Measurements from ENCODE around the gene NBL1.
A peak's percentile ranks its signal among the peaks of the same experiment; 100 is the strongest.

The NBL1 gene

DNA sequence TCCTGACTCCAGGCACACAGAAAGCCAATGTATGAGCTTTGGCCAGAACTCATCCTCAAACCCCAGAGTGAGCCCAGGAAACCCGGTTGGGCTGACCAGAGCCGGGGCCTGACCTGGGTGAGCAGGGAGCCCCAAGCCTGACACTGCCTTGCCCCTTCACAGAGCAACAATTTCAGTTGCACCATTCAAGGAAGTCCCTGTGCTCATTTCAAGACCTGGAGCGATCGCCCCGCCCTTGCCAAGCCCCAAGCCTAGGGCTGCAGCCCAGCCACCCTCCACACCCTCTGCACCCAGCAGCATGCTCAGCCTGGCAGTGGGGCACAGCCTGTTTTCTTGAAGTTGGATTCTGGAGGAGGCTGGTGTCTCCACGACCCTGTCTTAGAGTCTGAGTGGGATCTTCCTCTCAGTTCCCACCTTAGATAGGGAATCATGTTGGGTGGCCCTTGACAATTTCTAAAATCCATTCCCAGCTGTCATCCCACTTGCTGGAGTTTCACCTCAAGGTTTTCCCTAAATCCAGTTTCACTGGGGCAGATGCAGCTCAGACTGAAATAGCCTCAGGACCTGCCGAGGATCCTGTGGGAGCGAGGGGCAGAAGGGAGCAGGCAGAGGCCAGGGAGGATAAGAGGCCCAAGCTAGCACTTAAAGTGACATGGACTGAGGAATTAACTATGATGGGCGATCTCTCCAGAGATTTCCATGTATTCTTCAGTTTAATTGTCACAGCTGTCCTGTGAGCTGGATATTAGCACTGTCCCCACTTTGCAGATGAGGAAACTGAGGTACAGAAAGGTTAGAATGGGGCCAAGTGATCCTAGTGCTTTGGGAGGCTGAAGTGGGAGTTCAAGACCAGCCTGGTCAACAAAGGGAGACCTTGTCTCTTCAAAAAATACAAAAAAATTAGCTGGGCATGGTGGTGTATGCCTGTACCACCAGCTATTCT lies 2.5 kb downstream of the NBL1 start:
- DNase-seq (ENCODE audit: low read depth in 3 of 3): no peak

- no peak for DNase-seq (ENCODE audit: low read depth in 3 of 3)
Observed at GRCh38 chr1:19647643-19648042, 3.5 kb downstream of the NBL1 start.

- DNase-seq (ENCODE audit: low read depth in 3 of 3): no peak
Observed at GRCh38 chr1:19648239-19648638, 4.1 kb downstream of the NBL1 start.

- no peak for DNase-seq (ENCODE audit: low read depth in 3 of 3)
Observed at GRCh38 chr1:19648689-19649088, 4.6 kb downstream of the NBL1 start.

GRCh38 chr1:19650416-19651140 lies 6.5 kb downstream of the NBL1 start:
- DNase-seq (ENCODE audit: low read depth in 3 of 3): no peak

- DNase-seq (ENCODE audit: low read depth in 3 of 3): no peak
Observed at GRCh38 chr1:19651141-19651737, 7.1 kb downstream of the NBL1 start.

GRCh38 chr1:19654386-19654785 lies 10.3 kb downstream of the NBL1 start:
- DNase-seq (ENCODE audit: low read depth in 3 of 3): no peak

- no peak for DNase-seq (ENCODE audit: low read depth in 3 of 3)
Observed at GRCh38 chr1:19654886-19655717, 11.0 kb downstream of the NBL1 start.

GRCh38 chr1:19655718-19656080 lies 11.6 kb downstream of the NBL1 start:
- no peak for DNase-seq (ENCODE audit: low read depth in 3 of 3)

DNA sequence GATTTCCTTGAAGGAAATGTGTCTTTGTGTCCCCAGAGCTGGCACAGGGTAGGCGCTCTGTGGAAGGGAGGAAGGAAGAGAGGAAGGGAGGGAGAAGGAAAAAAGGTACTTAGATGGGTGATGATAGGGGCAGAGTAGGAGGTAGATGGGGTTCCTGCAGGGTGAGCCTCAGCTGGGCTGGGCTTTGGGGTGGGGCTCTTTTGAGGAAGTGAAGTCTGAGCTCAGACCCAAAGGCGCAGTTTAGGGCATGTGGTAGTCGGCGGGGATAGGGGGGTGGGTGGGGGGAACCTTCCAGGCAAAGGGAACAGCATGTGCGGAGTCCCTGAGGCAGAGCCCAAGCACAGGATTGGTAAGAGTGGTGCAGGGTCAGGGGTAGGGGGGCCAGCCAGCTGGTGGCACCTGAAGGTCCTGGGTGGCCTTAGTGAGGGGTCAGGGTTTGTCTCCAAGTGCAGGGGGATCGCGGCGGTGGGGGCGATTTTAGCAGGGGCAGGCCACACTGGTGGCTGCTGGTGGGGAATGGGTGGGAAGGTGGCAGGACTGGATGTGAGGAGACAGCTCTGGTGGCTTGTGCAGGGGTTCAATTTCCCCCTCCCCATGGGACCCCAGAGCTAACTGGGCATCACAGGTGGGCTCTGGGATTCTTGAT lies 12.1 kb downstream of the NBL1 start:
- no peak for DNase-seq (ENCODE audit: low read depth in 3 of 3)

DNA sequence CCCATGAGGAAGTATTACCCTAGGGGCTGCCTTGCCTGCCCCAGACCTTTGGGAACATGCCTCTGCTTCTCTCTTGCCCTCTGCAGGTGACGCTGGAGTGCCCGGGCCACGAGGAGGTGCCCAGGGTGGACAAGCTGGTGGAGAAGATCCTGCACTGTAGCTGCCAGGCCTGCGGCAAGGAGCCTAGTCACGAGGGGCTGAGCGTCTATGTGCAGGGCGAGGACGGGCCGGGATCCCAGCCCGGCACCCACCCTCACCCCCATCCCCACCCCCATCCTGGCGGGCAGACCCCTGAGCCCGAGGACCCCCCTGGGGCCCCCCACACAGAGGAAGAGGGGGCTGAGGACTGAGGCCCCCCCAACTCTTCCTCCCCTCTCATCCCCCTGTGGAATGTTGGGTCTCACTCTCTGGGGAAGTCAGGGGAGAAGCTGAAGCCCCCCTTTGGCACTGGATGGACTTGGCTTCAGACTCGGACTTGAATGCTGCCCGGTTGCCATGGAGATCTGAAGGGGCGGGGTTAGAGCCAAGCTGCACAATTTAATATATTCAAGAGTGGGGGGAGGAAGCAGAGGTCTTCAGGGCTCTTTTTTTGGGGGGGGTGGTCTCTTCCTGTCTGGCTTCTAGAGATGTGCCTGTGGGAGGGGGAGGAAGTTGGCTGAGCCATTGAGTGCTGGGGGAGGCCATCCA lies 12.8 kb downstream of the NBL1 start:
- DNase-seq (ENCODE audit: low read depth in 3 of 3): no peak

- no peak for DNase-seq (ENCODE audit: low read depth in 3 of 3)
Observed at GRCh38 chr1:19657511-19657910, 13.4 kb downstream of the NBL1 start.

GRCh38 chr1:19658186-19658585 lies 14.1 kb downstream of the NBL1 start:
- DNase-seq (ENCODE audit: low read depth in 3 of 3): no peak

DNA sequence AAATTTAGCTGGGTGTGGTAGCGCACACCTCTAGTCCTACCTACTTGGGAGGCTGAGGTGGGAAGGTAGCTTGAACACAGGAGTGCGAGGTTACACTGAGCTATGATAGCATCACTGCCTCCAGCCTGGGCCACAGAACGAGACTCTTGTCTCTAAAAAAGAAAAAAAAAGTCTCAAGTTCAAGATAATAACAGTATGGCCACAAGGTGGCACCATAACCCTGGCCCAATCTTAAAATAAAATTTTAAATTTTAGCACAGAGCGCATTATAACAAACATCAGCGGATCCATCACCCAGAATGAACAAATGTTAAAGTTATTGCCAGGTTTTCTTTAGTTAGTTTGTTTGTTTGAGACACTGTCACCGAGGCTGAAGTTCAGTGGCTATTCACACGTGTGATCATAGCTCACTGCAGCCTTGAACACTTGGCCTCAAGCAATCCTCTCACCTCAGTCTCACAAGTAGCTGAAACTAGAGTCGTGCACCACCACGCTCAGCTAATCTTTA lies 17.7 kb downstream of the NBL1 start:
- peak in 2 of 3 donors; percentile 31 to 49 for DNase-seq (ENCODE audit: low read depth in 3 of 3)

GRCh38 chr1:19662313-19662712 lies 18.2 kb downstream of the NBL1 start:
- no peak for DNase-seq (ENCODE audit: low read depth in 3 of 3)

- DNase-seq (ENCODE audit: low read depth in 3 of 3): no peak
Observed at GRCh38 chr1:19664453-19665185, 20.5 kb downstream of the NBL1 start, which contains the start of gene HTR6. TSS of gene HTR6 (plus strand) at chr1:19664875. CDS start at chr1:19665754, 879 bp downstream.

DNA sequence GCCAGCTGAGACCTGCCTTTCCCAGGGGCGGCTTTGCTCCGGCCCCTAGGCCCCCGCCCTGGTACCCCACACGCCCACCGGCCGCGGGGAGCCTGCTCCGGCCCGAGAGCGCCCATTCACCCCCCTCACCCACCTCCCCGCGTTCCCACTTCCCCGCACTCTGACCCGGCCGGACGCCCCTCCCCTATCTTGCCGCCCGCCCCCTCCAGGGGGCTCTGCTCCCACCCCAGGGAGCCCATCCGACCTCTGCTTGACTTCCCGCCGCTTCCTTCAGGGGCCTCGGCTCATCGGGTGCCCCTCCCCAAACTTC lies 21.0 kb downstream of the NBL1 start:
- DNase-seq (ENCODE audit: low read depth in 3 of 3): no peak

DNA sequence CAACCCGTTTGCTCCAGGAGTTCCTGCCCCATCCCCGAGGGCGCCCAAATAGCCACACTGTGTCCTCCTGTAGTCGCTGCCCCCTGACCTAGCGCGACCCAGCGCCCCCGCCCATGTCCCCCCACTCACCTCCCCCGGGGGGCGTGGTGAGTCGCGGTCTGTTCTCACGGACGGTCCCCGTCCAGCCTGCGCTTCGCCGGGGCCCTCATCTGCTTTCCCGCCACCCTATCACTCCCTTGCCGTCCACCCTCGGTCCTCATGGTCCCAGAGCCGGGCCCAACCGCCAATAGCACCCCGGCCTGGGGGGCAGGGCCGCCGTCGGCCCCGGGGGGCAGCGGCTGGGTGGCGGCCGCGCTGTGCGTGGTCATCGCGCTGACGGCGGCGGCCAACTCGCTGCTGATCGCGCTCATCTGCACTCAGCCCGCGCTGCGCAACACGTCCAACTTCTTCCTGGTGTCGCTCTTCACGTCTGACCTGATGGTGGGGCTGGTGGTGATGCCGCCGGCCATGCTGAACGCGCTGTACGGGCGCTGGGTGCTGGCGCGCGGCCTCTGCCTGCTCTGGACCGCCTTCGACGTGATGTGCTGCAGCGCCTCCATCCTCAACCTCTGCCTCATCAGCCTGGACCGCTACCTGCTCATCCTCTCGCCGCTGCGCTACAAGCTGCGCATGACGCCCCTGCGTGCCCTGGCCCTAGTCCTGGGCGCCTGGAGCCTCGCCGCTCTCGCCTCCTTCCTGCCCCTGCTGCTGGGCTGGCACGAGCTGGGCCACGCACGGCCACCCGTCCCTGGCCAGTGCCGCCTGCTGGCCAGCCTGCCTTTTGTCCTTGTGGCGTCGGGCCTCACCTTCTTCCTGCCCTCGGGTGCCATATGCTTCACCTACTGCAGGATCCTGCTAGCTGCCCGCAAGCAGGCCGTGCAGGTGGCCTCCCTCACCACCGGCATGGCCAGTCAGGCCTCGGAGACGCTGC lies 21.7 kb downstream of the NBL1 start:
- DNase-seq (ENCODE audit: low read depth in 3 of 3): no peak

- no peak for DNase-seq (ENCODE audit: low read depth in 3 of 3)
Observed at GRCh38 chr1:19668888-19669287, 24.8 kb downstream of the NBL1 start.
